ENCODE measurements around the gene QARS1.

DNA sequence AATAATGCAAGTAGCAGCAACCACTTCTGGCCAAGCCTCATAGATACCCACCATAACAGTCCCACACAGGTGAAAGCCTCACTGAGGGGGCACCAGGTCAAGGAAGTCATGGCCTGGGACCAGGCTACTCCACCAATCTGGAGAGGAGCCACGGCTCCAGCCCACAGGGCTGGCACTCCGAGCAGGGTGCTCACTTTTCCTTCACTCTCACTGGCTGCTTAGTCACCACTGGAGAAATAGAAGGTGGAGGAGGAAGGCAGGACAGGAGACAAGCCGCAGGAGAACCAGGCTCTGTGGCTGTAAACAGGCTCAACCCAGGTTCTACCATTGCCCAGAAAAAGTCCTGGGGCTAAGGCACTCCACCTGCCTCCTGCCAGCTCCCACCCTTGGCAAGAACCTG lies 14.9 kb upstream of the QARS1 start:
- TF ChIP-seq, protein P1, sequence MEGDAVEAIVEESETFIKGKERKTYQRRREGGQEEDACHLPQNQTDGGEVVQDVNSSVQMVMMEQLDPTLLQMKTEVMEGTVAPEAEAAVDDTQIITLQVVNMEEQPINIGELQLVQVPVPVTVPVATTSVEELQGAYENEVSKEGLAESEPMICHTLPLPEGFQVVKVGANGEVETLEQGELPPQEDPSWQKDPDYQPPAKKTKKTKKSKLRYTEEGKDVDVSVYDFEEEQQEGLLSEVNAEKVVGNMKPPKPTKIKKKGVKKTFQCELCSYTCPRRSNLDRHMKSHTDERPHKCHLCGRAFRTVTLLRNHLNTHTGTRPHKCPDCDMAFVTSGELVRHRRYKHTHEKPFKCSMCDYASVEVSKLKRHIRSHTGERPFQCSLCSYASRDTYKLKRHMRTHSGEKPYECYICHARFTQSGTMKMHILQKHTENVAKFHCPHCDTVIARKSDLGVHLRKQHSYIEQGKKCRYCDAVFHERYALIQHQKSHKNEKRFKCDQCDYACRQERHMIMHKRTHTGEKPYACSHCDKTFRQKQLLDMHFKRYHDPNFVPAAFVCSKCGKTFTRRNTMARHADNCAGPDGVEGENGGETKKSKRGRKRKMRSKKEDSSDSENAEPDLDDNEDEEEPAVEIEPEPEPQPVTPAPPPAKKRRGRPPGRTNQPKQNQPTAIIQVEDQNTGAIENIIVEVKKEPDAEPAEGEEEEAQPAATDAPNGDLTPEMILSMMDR (conservative IDR thresholded peaks at IDR 0.05 in 1 of 2, IDR thresholded peaks at IDR 0.05 in 1 of 2; ENCODE audit: extremely low read depth in 1 of 2, insufficient read depth in 1 of 2, low read depth in 1 of 2, low read length in 2 of 2) = no peak
- TF ChIP-seq EZH2 (IDR thresholded peaks at IDR 0.05; ENCODE audit: borderline replicate concordance, low read length) = no peak
